SK-N-DZ (cell line): Measurements from ENCODE around the gene CLTB.

ENCODE experiments used
- DNase-seq: peaks from one replicate; pipeline ENCODE4 v3.0.0-alpha.2; 2015; ENCODE audit warnings: low spot score
- small RNA-seq, 2 experiments: library from RNA; depleted of rRNA; stranded (forward); fragments of <200 nt; gene quantifications; one replicate each; pipeline ENCODE3, GENCODE V24; 2014

The CLTB gene

GRCh38 chr5:176352116-176352878, 64.0 kb downstream of the CLTB start:
- DNase-seq = no peak

DNA sequence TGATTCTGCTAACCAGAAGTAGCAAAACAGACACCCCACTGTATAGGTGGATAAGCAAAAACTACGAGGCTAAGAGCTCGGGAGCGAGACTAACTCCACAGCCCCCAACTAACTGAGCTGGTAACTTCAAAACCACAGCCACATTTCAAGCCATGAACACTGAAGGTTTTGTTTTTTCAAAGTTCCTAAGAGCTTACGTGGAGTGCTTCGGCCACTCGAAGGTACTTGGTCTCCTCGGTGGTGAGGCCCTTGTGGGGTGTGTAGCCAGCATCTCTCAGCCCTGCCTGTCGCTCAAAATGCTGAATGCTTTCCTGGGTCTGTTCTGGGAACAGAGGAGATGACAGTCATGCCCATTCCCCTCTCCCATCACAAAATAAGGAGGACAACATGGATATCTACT, 65.9 kb downstream of the CLTB start:
- no peak for DNase-seq

GRCh38 chr5:176342766-176343458, 73.4 kb downstream of the CLTB start:
- peak; percentile 42 for DNase-seq

Small RNAs within 50 kb of the gene (small RNA-seq; reads per million reads assigned to genes)
- gene AC010297.1 (0 reads per million in 2 experiments), gene MIR1271 (0.34 to 4.8 reads per million in 2 experiments)
